ENCODE measurements around the gene MRPL44.
"Not testable (repeated sequence)": the region's sequence is repeated elsewhere in the genome, so short reads cannot be mapped to it uniquely, and the experiment has no call there.

The MRPL44 gene

DNA sequence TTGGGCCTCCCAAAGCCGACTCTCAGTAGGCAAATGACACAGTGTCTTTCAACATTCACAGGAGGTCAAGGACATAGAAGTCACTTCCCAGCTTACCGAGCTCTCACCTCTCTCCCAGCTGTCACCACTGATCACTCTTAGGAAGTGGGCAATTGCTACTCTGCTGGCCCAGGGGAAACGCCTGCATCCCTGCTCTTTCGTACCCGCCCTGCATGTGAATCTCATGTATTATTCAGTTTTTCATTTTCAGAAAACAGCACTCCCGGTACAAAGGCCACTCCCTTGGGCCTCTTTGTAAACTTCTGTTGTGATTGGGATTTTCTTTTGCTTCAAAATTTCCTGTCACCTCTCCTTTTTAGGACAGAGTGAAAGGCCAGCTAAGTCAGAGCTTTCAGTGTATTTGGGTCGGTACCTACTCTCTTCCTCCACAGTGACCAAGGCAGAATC, 15.4 kb downstream of the MRPL44 start:
- no peak for DNase-seq

- DNase-seq, result no peak
Measured at GRCh38 chr2:223973606-223974005, 16.3 kb downstream of the MRPL44 start.

GRCh38 chr2:223976635-223977226, 19.5 kb downstream of the MRPL44 start:
- DNase-seq, result no peak

GRCh38 chr2:223978451-223978850, 21.2 kb downstream of the MRPL44 start:
- no peak for DNase-seq

DNA sequence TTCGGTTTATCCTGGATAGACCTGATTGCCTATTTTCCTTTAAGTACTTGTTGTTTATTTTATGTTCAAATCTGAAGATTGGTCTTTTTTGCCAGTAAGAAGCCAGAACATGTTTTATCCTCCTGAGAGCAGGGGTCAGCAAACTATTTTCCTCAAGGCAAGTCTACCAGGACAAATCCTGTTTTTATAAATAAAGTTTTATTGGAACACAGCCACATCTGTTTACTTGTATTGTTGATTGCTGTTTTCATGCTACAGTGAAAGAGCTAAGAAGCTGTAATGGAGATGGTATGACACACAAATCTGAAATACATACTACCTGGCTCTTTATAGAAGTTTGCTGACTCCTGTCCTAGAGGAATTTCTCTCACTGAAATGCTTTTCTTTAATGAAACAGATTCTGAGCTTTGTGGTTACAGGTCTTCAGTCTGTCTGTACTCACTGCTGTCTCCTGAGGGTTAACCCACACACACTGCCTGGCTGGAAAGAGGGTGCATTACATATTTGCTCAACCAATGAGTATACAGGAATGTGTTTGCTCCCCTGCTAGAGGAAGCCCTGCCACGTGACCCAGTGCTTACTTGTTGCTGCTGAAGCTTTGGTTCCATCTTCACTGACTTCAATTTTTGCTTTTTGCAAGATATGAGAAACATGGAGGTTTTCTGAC, 22.6 kb downstream of the MRPL44 start:
- DNase-seq, result no peak

GRCh38 chr2:223980397-223980735, 23.1 kb downstream of the MRPL44 start:
- DNase-seq, result no peak

DNA sequence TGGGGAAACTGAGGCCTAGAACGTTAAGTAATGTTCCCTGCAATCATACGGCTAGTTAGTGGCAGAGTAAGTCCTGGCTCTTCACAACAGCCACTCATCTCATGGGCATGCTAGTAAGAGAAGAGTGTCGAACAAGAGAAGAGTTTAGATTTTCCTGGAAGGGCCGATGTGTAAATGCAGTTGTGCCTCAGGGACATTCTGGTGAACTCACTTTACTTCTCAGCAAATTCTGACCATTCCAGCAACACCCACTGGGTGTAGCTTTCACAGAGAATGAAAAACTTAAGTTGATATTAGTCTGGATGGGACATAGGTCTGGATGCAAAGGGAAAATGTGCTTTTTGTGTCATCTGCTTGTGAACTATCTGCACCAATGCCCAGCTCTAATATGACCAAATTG, 23.5 kb downstream of the MRPL44 start:
- no peak for DNase-seq

GRCh38 chr2:223981241-223981640, 24.0 kb downstream of the MRPL44 start:
- no peak for DNase-seq

DNA sequence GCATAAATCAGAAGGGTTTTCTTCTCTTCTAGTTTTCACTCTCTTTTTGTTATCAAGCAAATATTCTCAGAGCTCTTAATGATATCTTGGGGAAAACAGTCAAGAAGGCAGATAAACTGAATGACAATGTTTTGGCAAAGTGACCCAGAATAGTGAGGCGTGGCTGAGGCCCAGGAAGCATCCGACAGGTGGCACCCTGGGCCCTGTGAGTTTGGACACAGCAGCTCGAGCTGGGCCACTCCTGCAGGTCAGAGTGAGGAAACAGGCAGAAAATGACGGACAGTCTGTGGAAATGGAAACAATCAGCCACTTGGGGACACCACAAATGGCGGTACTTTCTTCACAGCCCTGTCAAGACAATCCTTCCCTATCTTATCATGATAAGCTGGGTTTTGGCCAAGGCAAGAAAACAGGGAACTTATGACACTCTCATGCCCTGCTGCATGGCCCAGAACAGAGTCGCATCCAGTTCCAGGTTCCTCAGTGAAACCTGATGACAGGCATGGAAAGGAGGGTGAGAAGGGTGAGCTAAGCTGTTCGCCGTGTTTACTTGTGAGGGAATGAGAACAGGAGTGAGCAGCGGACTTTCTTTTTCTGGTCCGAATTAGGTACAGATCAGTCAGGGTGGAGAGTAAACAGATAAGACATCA, 32.1 kb downstream of the MRPL44 start:
- no peak for DNase-seq

DNA sequence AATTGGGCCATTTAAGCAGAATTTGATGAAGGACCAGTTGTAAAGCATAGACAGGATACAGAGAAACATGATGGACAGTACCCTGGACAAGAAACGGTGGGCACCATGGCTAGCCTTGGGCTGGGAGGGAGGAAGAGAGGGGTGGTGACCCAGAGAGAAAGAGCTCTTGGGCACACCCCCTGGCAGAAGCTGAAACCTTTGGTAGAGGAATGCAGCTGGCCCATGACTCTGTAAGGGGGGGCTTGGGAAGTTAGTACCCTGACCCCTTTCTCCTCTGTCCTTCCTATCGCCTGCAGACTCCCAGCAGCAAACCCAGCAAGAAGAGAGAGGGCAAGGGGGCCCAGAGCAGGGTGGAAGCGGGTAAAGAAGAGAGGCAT, 32.6 kb downstream of the MRPL44 start:
- DNase-seq, result no peak

DNA sequence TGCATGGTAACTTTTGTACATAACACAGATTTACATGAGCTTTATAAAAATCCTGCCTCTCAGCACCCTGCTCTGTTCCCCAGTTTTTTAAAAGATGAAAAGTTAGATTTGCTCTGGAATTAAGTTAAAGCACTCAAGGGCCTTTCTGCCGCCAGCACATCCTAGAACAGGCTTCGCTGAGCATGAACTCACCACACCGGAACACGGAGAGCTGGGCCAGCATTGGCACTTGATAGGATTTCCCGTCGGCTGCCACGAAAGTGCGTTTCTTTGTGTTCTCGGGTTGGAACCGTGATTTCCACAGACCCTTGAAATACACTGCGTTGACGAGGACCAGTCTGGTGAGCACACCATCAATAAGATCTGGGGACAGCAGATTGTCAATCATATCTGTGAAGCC, 34.3 kb downstream of the MRPL44 start:
- no peak for DNase-seq

- DNase-seq, result no peak
Measured at GRCh38 chr2:223993634-223994232, 36.5 kb downstream of the MRPL44 start.

GRCh38 chr2:223994562-223995162, 37.4 kb downstream of the MRPL44 start:
- DNase-seq, result no peak

GRCh38 chr2:223995569-223995968, 38.3 kb downstream of the MRPL44 start:
- DNase-seq, result no peak

DNA sequence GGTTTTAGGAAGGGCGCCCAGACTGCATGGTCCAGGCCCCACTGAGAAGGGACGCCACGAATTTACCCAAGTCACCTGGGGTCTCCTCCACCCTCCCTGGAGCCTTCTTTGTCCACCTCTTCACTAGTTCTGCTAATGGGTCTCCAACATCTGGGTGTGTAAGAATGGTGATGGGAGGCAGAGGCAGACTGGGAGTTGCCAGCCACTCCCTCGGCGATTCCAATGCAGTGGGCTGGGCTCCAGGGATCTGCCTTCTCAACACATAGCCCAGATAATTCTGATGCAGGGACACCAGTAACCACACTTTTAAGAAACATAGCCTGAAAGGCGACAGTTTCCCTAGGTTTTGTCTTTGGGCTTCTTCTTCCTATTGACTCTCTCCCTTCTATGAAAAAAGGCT, 39.1 kb downstream of the MRPL44 start:
- DNase-seq, result no peak

GRCh38 chr2:223997938-223998337, 40.7 kb downstream of the MRPL44 start:
- DNase-seq, result no peak

- no peak for DNase-seq
Measured at GRCh38 chr2:223998948-223999347, 41.7 kb downstream of the MRPL44 start.

- DNase-seq, result no peak
Measured at GRCh38 chr2:223999862-224000261, 42.6 kb downstream of the MRPL44 start.

- DNase-seq, result not testable (repeated sequence)
Measured at GRCh38 chr2:224000662-224001061, 43.4 kb downstream of the MRPL44 start.

DNA sequence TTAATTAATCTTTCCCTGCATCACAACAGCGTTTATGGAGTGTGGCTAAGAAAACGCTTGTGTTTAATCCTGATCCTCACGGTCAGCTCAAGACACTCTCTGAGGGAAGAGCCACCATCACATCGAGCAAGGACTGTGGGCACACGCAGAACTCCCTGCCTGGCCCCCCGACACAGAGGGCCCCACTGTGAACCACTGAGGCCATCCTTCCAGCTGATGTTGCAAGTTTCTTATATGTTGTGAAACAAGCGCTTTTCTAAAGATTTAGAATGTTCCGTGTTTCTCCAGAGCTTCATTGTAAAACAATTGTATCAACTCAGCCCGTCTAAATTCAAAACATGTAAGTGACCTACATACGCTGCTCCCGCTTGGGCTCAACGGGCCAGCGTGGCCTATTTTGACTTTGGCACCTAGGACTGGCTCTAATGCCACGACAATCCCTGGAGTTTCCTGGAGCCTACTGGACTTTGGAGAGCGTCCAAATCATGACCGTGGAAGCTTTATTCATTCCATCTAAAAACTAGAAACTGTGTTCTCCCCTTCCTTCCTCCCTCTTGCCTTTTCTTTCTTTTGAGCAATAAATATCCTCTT, 46.9 kb downstream of the MRPL44 start:
- DNase-seq, result no peak

GRCh38 chr2:224008702-224009261, 51.5 kb downstream of the MRPL44 start:
- no peak for DNase-seq

DNA sequence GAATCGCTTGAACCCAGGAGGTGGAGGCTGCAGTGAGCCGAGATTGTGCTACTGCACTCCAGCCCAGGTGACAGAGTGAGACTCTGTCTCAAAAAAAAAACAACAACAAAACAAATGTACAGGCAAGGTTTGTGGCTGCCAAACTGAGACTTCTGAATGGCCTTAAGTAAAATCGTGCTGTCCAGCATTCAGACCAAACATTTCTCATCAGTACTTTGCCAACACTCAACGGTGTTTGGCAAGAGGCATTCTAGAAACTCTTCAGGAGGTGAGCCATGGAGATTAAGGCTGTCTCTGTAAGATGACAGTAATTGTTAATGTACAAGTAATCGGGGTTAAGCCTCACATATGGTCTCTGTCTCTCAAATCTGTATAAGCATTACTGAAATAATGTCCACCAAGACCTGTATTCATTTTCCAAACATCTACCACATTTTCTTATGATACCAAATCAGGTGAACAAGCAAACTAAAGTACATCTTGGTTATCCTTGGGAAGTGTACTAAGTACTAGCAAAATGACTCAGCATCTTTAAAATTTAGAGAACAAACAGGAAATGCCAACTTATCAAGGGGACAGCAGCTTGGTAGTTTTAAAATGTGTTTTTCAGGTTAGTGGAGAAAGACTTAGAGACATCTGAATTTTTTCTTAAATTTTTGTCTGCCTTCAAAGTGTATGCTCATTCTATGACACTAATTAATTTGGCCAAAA, 52.5 kb downstream of the MRPL44 start:
- DNase-seq, result no peak

Measured in NCI-H510A (cell line).